Mesothelial cell of epicardium (in vitro differentiated cells): ENCODE data around the gene ABCG2. TPM values are rescaled to one million over a fixed set of nuclear protein-coding genes. Genes with fewer than 3 reads are reported as not detected.

Experiments used
- DNase-seq, 2 experiments: peaks; one replicate each; pipeline ENCODE4 v3.0.0; 2021; ENCODE audit warnings: low spot score in 2 of 2; ENCODE audit not compliant: unreplicated experiment in 2 of 2
- H3K27ac Mint-ChIP-seq: 2 replicates; pipeline ENCODE4 v1.8.0; 2021; ENCODE audit warnings: mixed read lengths
- H3K27me3 Mint-ChIP-seq: 2 replicates; pipeline ENCODE4 v1.8.0; 2021; ENCODE audit warnings: low read depth, mixed read lengths
- H3K36me3 Mint-ChIP-seq: 2 replicates; pipeline ENCODE4 v1.8.0; 2021; ENCODE audit warnings: mixed read lengths
- H3K4me1 Mint-ChIP-seq: 2 replicates; pipeline ENCODE4 v1.8.0; 2021; ENCODE audit warnings: mixed read lengths
- H3K4me3 Mint-ChIP-seq: 2 replicates; pipeline ENCODE4 v1.8.0; 2021; ENCODE audit warnings: mild to moderate bottlenecking, moderate library complexity, mixed read lengths
- H3K9me3 Mint-ChIP-seq: 2 replicates; pipeline ENCODE4 v1.8.0; 2021; ENCODE audit warnings: mixed read lengths
- CTCF ChIP-seq: fragments of 200-600 bp; sonication (generic); IDR thresholded peaks from one replicate; pipeline ENCODE4 v1.5.0; 2021; ENCODE audit warnings: antibody characterized with exemption; ENCODE audit not compliant: unreplicated experiment
- total RNA-seq: library from RNA; stranded (reverse); gene quantifications from 3 replicates; pipeline ENCODE4 v1.2.1, GENCODE V29; 2021

The ABCG2 gene
- total RNA-seq, 1 donor from 2014 or later: 0.92 TPM

- Mint-ChIP-seq H3K27me3 (no peaks in the 10 kb centered on the region), H3K36me3 (no peaks in the 10 kb centered on the region), H3K4me3 (no peak overlapping the region), H3K27ac (no peak overlapping the region), H3K4me1 (peaks cover 31% of the 10 kb centered on the region), H3K9me3 (no peaks in the 10 kb centered on the region)
- DNase-seq: no peak
- TF ChIP-seq CTCF: no peak
Observed at GRCh38 chr4:88106205-88106604, 52.2 kb downstream of the ABCG2 start.

- peak overlapping the region; percentile 89 for H3K27ac Mint-ChIP-seq
Observed at GRCh38 chr4:88104902-88105610, 53.4 kb downstream of the ABCG2 start.

GRCh38 chr4:88102026-88102425 lies 56.4 kb downstream of the ABCG2 start:
- no peak for DNase-seq
- H3K4me3 Mint-ChIP-seq: no peak overlapping the region
- H3K9me3 Mint-ChIP-seq: peaks cover 2% of the 10 kb centered on the region
- H3K27me3 Mint-ChIP-seq: no peaks in the 10 kb centered on the region
- H3K4me1 Mint-ChIP-seq: peaks cover 14% of the 10 kb centered on the region
- no peak for TF ChIP-seq CTCF
- H3K36me3 Mint-ChIP-seq: no peaks in the 10 kb centered on the region
- no peak overlapping the region for H3K27ac Mint-ChIP-seq

More at GRCh38 chr4:88104902-88105610, 53.4 kb downstream of the ABCG2 start:
- DNase-seq: no peak
- Mint-ChIP-seq H3K9me3 (no peaks in the 10 kb centered on the region), H3K4me1 (peaks cover 28% of the 10 kb centered on the region), H3K27me3 (no peaks in the 10 kb centered on the region), H3K36me3 (no peaks in the 10 kb centered on the region), H3K4me3 (no peak overlapping the region)
- no peak for TF ChIP-seq CTCF

- DNase-seq: no peak
- no peak for TF ChIP-seq CTCF
- peaks cover 2% of the 10 kb centered on the region for H3K9me3 Mint-ChIP-seq
- no peak overlapping the region for H3K27ac Mint-ChIP-seq
- H3K27me3 Mint-ChIP-seq: no peaks in the 10 kb centered on the region
- H3K36me3 Mint-ChIP-seq: no peaks in the 10 kb centered on the region
- H3K4me3 Mint-ChIP-seq: no peak overlapping the region
- peaks cover 12% of the 10 kb centered on the region for H3K4me1 Mint-ChIP-seq
Observed at GRCh38 chr4:88101165-88101564, 57.3 kb downstream of the ABCG2 start.

GRCh38 chr4:88098993-88099752 lies 59.3 kb downstream of the ABCG2 start:
- no peak for DNase-seq
- H3K27me3 Mint-ChIP-seq: no peaks in the 10 kb centered on the region
- H3K4me3 Mint-ChIP-seq: no peak overlapping the region

More at GRCh38 chr4:88098993-88099752, 59.3 kb downstream of the ABCG2 start:
- no peaks in the 10 kb centered on the region for H3K36me3 Mint-ChIP-seq
- H3K4me1 Mint-ChIP-seq: peaks cover 2% of the 10 kb centered on the region
- TF ChIP-seq CTCF: no peak
- no peak overlapping the region for H3K27ac Mint-ChIP-seq
- H3K9me3 Mint-ChIP-seq: peaks cover 2% of the 10 kb centered on the region
